H9 (cell line): ENCODE data around the gene RIOK1. TPM values are rescaled to one million over a fixed set of nuclear protein-coding genes. Genes with fewer than 3 reads are reported as not detected.

Experiments
- DNase-seq: peaks from one replicate; pipeline ENCODE4 v3.0.0-alpha.2; 2017
- H2AFZ ChIP-seq: one replicate; pipeline ENCODE4 v1.6.1; 2013; ENCODE audit warnings: mild to moderate bottlenecking, low read length, control low read depth, moderate library complexity
- H2AK5ac ChIP-seq: 2 replicates; pipeline ENCODE4 v1.6.1; 2013; ENCODE audit warnings: low read length, control low read depth, mixed read lengths; ENCODE audit not compliant: insufficient read length
- H2BK120ac ChIP-seq: one replicate; pipeline ENCODE4 v1.6.1; 2013; ENCODE audit warnings: low read depth, mild to moderate bottlenecking, low read length, control low read depth, inconsistent platforms; ENCODE audit not compliant: poor library complexity, severe bottlenecking
- H2BK12ac ChIP-seq: 2 replicates; pipeline ENCODE4 v1.6.1; 2013; ENCODE audit warnings: low read length, control low read depth, mixed read lengths, low read depth; ENCODE audit not compliant: insufficient read length
- H2BK15ac ChIP-seq: 2 replicates; pipeline ENCODE4 v1.6.1; 2013; ENCODE audit warnings: low read depth, low read length, control low read depth
- H2BK20ac ChIP-seq: one replicate; pipeline ENCODE4 v1.6.1; 2013; ENCODE audit warnings: low read depth, mild to moderate bottlenecking, low read length, control low read depth, inconsistent platforms; ENCODE audit not compliant: poor library complexity, severe bottlenecking
- H2BK5ac ChIP-seq: 2 replicates; pipeline ENCODE4 v1.6.1; 2013; ENCODE audit warnings: low read length, control low read depth, mixed read lengths; ENCODE audit not compliant: insufficient read length
- H3K14ac ChIP-seq: 2 replicates; pipeline ENCODE4 v1.6.1; 2013; ENCODE audit warnings: low read length, control low read depth; ENCODE audit not compliant: insufficient read depth
- H3K18ac ChIP-seq: 2 replicates; pipeline ENCODE4 v1.6.1; 2013; ENCODE audit warnings: low read depth, mild to moderate bottlenecking, mixed read lengths, low read length, control low read depth; ENCODE audit not compliant: insufficient read length
- H3K23ac ChIP-seq: 2 replicates; pipeline ENCODE4 v1.6.1; 2013; ENCODE audit warnings: low read length, control low read depth, mixed read lengths, low read depth; ENCODE audit not compliant: insufficient read length
- H3K23me2 ChIP-seq: 2 replicates; pipeline ENCODE4 v1.6.1; 2013; ENCODE audit warnings: low read depth, mild to moderate bottlenecking, mixed read lengths, low read length, control low read depth; ENCODE audit not compliant: insufficient read length, poor library complexity, severe bottlenecking
- H3K27ac ChIP-seq: 2 replicates; pipeline ENCODE4 v1.5.1; 2013; ENCODE audit warnings: low read length, control low read depth, mixed read lengths, low read depth; ENCODE audit not compliant: insufficient read length
- H3K27me3 ChIP-seq: 2 replicates; pipeline ENCODE4 v1.6.1; 2013; ENCODE audit warnings: low read length, control low read depth, inconsistent platforms; ENCODE audit not compliant: insufficient read depth
- H3K4ac ChIP-seq: 2 replicates; pipeline ENCODE4 v1.6.1; 2013; ENCODE audit warnings: low read depth, mild to moderate bottlenecking, control low read depth, inconsistent platforms, low read length, moderate library complexity
- H3K4me1 ChIP-seq: 2 replicates; pipeline ENCODE4 v1.6.1; 2013; ENCODE audit warnings: low read length, control low read depth, inconsistent platforms; ENCODE audit not compliant: insufficient read depth
- H3K4me2 ChIP-seq: 2 replicates; pipeline ENCODE4 v1.6.1; 2013; ENCODE audit warnings: low read length, control low read depth, mixed read lengths; ENCODE audit not compliant: insufficient read length, insufficient read depth
- H3K56ac ChIP-seq: 2 replicates; pipeline ENCODE4 v1.6.1; 2013; ENCODE audit warnings: low read depth, mild to moderate bottlenecking, mixed read lengths, low read length, control low read depth; ENCODE audit not compliant: insufficient read length
- H3K79me1 ChIP-seq: 2 replicates; pipeline ENCODE4 v1.6.1; 2013; ENCODE audit warnings: low read depth, mild to moderate bottlenecking, moderate library complexity, low read length, control low read depth, inconsistent platforms; ENCODE audit not compliant: insufficient read depth, poor library complexity, severe bottlenecking
- H3K79me2 ChIP-seq: 2 replicates; pipeline ENCODE4 v1.6.1; 2013; ENCODE audit warnings: low read length, control low read depth, inconsistent platforms; ENCODE audit not compliant: insufficient read depth
- H3K9ac ChIP-seq: 2 replicates; pipeline ENCODE4 v1.6.1; 2013; ENCODE audit warnings: low read length, control low read depth, mixed read lengths; ENCODE audit not compliant: insufficient read length; ENCODE audit errors: extremely low read depth
- H3K9me3 ChIP-seq: one replicate; pipeline ENCODE4 v1.6.1; 2013; ENCODE audit warnings: low read depth, low read length, inconsistent platforms; ENCODE audit not compliant: control insufficient read depth
- H3T11ph ChIP-seq: one replicate; pipeline ENCODE4 v1.6.1; 2013; ENCODE audit warnings: mild to moderate bottlenecking, low read length, control low read depth, inconsistent platforms
- H4K20me1 ChIP-seq: one replicate; pipeline ENCODE4 v1.6.1; 2013; ENCODE audit not compliant: control insufficient read depth, insufficient read length, insufficient read depth
- H4K5ac ChIP-seq: 2 replicates; pipeline ENCODE4 v1.6.1; 2013; ENCODE audit warnings: low read depth, mild to moderate bottlenecking, mixed read lengths, low read length, control low read depth; ENCODE audit not compliant: insufficient read length
- H4K8ac ChIP-seq: replicated peaks from 2 replicates; pipeline ENCODE4 v1.6.1; 2013; ENCODE audit warnings: low read length, control low read depth, mixed read lengths, low read depth; ENCODE audit not compliant: insufficient read length
- H4K91ac ChIP-seq: 2 replicates; pipeline ENCODE4 v1.6.1; 2013; ENCODE audit warnings: low read depth, mild to moderate bottlenecking, moderate library complexity, mixed read lengths, low read length, control low read depth; ENCODE audit not compliant: insufficient read length
- H3K27ac Mint-ChIP-seq, 3 experiments: 2 replicates in 2 of 3; 3 replicates in 1 of 3; pipeline ENCODE4 v1.8.0; 2020 to 2021; ENCODE audit warnings: mixed read lengths in 3 of 3, mild to moderate bottlenecking in 1 of 3, moderate library complexity in 1 of 3
- H3K27me3 Mint-ChIP-seq: 2 replicates; pipeline ENCODE4 v1.8.0; 2021; ENCODE audit warnings: low read depth, mild to moderate bottlenecking, moderate library complexity, mixed read lengths
- H3K36me3 Mint-ChIP-seq, 3 experiments: 2 replicates in 2 of 3; 3 replicates in 1 of 3; pipeline ENCODE4 v1.8.0; 2020 to 2021; ENCODE audit warnings: low read depth in 3 of 3, mixed read lengths in 3 of 3; ENCODE audit not compliant: insufficient read depth in 1 of 3
- H3K4me1 Mint-ChIP-seq, 2 experiments: 2 replicates each; pipeline ENCODE4 v1.8.0; 2020; ENCODE audit warnings: mixed read lengths in 2 of 2
- H3K4me3 Mint-ChIP-seq, 2 experiments: 2 replicates in 1 of 2; 3 replicates in 1 of 2; pipeline ENCODE4 v1.8.0; 2020 to 2021; ENCODE audit warnings: mild to moderate bottlenecking in 2 of 2, mixed read lengths in 2 of 2, moderate library complexity in 1 of 2
- H3K9me3 Mint-ChIP-seq, 2 experiments: 2 replicates in 1 of 2; 3 replicates in 1 of 2; pipeline ENCODE4 v1.8.0; 2020; ENCODE audit warnings: mild to moderate bottlenecking in 2 of 2, mixed read lengths in 2 of 2, moderate library complexity in 1 of 2
- CTCF ChIP-seq: fragments of 200-600 bp; sonication (generic); conservative IDR thresholded peaks from 3 replicates; pipeline ENCODE4 v1.8.0; 2021; ENCODE audit warnings: antibody characterized with exemption, mild to moderate bottlenecking
- WGBS: extraction: QIAGEN DNeasy Blood & Tissue Kit; methylation state at CpG from one replicate; pipeline ENCODE4 v1.1.7; 2013; ENCODE audit warnings: missing lambda C conversion rate, low lambda C conversion rate, mixed read lengths; ENCODE audit not compliant: insufficient read length; ENCODE audit errors: extremely low coverage; 5-methylcytosine and 5-hydroxymethylcytosine counted together
- total RNA-seq: library from RNA; stranded (reverse); gene quantifications from 2 replicates; pipeline ENCODE4 v1.2.1, GENCODE V29; 2021

Gene RIOK1
- total RNA-seq, 1 experiment from 2014 or later = 40.0 TPM

- no peaks in the 10 kb centered on the region for H3K9me3 Mint-ChIP-seq
- Histone ChIP-seq H2BK15ac (no peak overlapping the region), H2BK12ac (no peak overlapping the region), H4K91ac (no peak overlapping the region), H2BK120ac (no peak overlapping the region), H3K27me3 (no peaks in the 10 kb centered on the region), H2AFZ (no peak overlapping the region), H3K23me2 (no peaks in the 10 kb centered on the region), H3K9ac (no peak overlapping the region), H3K27ac (no peak overlapping the region), H3K4me1 (peaks cover 5% of the 10 kb centered on the region; the same call in 1 of the 2 replicates), H2AK5ac (no peak overlapping the region), H4K5ac (no peak overlapping the region), H4K20me1 (no peaks in the 10 kb centered on the region), H3K4me2 (no peak overlapping the region), H2BK5ac (no peak overlapping the region), H3T11ph (no peak overlapping the region), H4K8ac (no peak overlapping the region), H3K79me1 (no peaks in the 10 kb centered on the region), H3K14ac (no peak overlapping the region), H3K9me3 (no peaks in the 10 kb centered on the region), H3K23ac (no peak overlapping the region), H3K4ac (no peak overlapping the region), H3K18ac (no peak overlapping the region), H3K79me2 (no peaks in the 10 kb centered on the region), H2BK20ac (no peak overlapping the region), H3K56ac (no peak overlapping the region)
- H3K4me1 Mint-ChIP-seq = peaks cover 28% of the 10 kb centered on the region in 2 experiments
- TF ChIP-seq CTCF = no peak
- WGBS = no CpG with 5 or more reads among the region's 1 CpG
- H3K27ac Mint-ChIP-seq = no peak overlapping the region
- H3K4me3 Mint-ChIP-seq = no peak overlapping the region
- no peak for DNase-seq
- no peaks in the 10 kb centered on the region for H3K27me3 Mint-ChIP-seq
- peaks cover 24 to 45% (median 38%) of the 10 kb centered on the region in 3 experiments for H3K36me3 Mint-ChIP-seq
Observed at GRCh38 chr6:7419065-7419464, 29.5 kb downstream of the RIOK1 start.
